ENCODE measurements around the gene TENM4.

Gene TENM4

GRCh38 chr11:79340535-79340934 is 100.3 kb downstream of the TENM4 start:
- DNase-seq, result no peak

- DNase-seq, result no peak
These were observed 103.9 kb downstream of the TENM4 start for GRCh38 chr11:79336797-79337517.

DNA sequence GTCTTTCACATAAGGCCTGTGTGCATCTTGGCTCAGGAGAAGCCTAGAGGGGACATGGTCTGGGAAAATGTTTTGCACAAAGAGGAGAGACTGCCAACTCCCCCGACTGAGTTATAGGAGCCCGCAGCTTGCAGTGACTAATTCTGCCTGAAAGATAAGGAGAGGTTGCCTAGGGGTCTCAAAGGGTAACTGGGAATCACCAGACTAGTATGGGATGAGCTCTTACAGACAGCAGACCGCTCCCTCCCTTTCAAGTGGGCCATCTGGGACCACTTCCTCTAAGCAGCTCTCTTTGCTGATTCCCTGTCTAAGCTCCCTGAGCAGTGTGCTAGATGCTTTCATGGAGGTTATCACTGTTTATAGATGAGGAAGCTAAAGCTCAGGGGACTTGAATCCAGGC is 105.1 kb downstream of the TENM4 start:
- DNase-seq, result peak; percentile 11

DNA sequence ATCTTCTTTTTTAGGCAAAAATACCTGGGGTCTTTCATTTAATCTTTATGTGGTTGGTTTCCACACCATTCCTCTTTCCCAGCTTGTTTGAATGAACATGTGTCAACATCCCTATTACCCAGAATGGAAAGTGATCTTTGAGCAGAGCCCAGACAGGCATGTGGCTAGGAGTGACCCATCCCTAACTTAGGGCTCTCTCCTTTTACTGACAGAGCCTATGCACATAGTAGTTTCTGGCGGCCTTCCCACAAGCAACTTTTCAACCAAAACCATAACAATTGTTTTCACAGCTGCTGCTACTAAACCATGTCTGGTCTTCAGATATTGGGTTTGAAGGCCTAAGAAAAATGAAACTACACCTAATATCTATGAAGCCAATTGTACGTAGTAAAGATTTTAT is 107.5 kb downstream of the TENM4 start:
- no peak for DNase-seq

DNA sequence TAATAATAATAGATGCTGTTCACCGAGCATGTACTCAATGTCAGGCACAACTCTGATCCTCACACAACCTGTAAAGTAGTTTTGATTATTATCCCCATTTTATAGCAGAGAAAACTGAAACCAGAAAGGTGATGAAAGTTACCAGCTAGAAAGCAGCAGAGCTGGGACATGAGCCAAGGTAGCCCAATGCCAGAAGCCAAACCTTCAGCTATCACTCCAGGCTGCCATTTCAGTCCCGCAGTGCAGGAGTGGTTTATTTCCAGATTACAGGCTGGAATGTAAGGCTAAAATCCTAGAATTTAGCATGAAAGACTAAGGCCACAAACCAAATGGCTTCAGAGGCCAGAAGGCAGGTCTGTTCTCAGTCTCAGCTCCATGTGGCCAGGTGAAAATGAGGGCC is 108.8 kb downstream of the TENM4 start:
- no peak for DNase-seq

GRCh38 chr11:79331203-79331901 is 109.5 kb downstream of the TENM4 start:
- DNase-seq, result no peak

DNA sequence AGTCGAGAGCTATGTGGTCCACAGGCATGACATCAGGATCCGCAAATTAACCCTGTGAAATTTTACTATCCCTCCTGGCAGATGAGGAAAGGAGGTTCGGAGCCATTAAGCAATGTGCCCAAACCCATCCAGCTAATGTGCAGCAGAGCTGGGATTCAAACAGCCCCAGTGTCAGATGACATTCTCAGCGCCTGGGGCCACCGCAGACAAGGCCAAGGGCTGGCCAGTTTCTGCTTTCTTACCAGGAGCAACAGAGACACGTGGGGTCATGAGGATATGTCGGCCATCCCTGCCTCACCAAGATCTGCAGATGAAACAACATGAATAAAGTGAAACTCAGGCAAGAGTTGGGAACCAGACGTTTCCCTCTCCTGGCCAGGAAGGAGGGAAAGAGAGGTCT is 110.2 kb downstream of the TENM4 start:
- DNase-seq, result no peak

DNA sequence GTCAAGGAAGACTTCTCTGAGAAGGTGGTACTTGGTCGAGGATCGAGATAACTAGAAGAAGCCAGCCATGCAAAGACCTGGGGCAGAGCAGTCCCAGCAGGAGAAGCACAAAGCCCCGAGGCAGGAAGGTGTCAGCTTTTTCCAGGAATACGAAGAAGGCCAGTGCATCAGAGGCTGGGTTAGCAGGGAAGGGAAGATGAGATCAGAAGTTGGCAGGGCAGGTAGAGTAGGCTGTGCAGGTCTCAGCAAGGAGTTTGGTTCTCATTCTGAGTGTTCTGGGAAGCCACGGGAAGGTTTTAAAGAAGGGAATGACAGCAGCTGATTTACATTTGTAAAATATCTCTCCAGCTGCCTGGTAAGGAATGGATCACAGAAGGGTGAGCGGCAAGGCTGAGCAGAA is 111.3 kb downstream of the TENM4 start:
- no peak for DNase-seq

DNA sequence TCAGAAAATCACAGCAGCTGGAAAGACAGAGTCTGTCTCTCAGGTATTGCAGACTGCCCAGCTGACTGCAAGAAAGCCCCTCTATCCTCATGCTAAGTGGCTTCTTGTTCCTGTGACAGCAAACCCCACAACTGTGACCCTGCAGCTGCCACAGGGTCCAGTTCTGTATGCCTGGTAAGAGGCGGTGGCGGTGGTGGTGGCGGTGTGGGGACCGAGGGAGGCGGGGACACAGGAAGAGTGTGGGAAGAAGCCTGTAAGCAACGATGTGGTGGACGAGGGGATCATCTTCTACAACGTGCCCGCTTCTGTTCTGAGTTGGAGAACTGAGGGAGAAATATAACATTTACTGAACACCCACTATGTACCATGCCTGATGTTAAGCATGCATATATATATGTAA is 112.4 kb downstream of the TENM4 start:
- no peak for DNase-seq

DNA sequence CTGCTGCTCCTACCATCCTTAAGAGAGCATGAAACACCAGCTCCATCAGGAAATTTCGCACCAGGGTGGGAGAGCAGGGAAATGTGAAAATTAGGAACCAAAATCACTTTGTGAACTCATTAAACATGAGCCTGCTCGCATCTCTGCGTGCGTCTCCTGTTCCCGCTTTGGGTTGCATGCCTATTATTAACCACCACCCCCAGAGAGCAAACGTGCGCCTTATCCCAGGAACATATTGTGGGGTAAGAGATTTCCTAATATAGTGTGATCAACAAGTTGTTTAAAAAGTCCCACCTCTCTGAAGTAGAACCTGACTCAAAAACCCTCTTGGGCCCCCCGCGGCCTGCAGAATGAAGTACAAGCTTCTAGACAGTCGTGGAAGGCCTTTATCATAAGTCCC is 115.0 kb downstream of the TENM4 start:
- DNase-seq, result no peak

DNA sequence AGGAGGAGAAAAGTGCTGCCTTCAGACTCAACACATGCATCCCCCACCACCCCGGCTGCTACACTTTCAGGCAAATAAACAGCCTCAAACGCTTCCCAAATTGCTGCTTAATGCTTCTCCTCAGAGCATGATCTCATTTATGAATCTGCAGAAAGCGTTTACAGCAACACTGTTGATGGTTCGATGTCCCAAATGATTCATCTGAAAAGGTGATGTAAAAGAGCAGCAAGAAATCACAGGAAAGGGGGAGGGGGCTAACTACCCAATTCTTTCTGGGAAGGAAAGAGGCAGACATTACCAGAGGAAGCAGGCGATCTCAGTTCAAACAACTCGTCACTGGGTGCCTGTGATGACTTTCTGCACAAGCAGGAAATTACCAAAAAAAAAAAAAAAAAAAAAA is 119.6 kb downstream of the TENM4 start:
- no peak for DNase-seq

GRCh38 chr11:79314906-79315689 is 125.7 kb downstream of the TENM4 start:
- peak; percentile 73 for DNase-seq

DNA sequence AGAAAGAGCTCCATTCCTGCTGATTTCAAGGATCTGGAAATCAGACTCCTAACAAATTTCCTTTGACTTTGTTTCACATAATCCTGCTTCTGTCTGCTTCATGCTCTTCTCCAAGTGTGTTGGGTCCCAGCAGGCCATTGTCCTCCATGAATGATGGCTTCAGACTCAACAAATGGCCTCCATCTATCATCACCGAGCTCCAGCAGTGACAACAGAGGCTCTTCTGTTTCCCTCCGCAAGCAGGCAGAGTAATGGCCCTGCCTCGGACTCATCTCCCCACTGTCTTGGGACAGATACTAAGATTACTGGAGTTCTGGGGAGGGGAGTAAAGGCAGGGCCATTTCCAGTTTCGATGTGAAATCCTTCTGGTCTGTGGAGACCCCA is 127.3 kb downstream of the TENM4 start:
- DNase-seq, result no peak

- peak; percentile 66 for DNase-seq
These were observed 128.0 kb downstream of the TENM4 start for GRCh38 chr11:79312617-79313529.

GRCh38 chr11:79311461-79311860 is 129.4 kb downstream of the TENM4 start:
- DNase-seq, result no peak

DNA sequence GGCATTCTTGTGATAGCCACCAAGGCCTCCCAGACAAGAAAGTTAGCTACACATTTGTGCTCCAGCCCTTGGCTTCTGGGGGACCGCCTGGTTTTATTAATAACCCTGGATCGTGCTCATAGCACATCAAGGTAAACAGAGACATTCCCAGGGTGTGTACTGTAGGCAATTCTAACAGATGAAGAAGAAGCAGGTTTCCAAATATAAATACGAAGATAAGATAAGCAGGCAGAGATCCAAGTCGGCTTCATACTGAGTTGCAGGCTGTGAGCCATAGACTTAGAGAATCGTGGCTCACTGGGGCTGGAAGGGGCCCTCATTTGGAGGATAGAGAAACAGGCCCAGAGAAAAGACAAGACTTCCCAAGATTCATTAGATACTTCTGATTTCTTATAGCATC is 131.4 kb downstream of the TENM4 start:
- no peak for DNase-seq

DNA sequence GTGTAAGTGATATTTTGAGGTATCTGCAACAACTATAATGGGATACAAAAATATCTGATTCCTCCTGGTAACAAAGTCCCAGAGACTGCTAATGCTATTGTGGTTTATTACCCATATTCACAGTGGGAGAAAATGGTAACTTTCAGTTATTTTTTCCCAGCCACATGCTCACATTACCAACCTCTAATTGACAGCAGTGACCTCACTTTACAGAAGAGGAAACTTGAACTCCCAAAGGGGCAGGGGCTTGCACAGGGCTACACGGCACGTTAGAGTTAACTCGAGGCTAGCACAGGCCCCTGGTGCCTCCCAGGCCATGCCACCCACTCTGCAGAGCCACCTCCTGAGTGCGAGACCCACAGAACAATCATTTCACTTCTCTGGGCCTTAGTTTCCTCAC is 132.4 kb downstream of the TENM4 start:
- peak; percentile 35 for DNase-seq

DNA sequence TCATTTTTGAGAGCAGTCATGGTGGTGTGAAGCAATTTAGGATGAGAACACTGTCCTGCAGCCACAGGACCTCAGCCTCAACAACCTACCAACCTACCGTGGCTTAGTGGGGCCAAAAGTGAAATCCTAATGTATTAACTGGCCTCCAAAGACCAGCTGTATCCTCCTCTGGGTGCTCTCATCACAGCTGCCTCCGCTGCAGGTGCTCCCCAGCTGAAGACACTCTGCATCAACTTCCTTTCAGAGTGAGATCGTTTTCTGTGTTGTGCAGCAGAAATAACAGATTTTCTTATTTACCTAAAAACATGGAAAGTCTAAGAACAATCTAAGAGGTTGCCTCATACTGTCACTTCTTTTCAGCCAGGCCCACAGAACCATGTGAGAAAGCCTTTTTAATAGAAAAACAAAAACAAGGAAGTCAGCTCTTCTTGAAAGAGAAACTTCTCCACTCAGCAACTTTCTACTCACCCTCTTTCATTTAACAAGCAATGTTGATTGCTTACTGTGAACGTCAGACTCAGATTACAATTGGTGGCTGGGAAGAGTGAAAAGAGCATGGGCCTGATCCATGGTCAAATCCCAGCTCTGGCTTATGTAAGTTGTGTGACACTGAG is 136.1 kb downstream of the TENM4 start:
- peak; percentile 54 for DNase-seq

- no peak for DNase-seq
These were observed 144.7 kb downstream of the TENM4 start for GRCh38 chr11:79296141-79296540.

DNA sequence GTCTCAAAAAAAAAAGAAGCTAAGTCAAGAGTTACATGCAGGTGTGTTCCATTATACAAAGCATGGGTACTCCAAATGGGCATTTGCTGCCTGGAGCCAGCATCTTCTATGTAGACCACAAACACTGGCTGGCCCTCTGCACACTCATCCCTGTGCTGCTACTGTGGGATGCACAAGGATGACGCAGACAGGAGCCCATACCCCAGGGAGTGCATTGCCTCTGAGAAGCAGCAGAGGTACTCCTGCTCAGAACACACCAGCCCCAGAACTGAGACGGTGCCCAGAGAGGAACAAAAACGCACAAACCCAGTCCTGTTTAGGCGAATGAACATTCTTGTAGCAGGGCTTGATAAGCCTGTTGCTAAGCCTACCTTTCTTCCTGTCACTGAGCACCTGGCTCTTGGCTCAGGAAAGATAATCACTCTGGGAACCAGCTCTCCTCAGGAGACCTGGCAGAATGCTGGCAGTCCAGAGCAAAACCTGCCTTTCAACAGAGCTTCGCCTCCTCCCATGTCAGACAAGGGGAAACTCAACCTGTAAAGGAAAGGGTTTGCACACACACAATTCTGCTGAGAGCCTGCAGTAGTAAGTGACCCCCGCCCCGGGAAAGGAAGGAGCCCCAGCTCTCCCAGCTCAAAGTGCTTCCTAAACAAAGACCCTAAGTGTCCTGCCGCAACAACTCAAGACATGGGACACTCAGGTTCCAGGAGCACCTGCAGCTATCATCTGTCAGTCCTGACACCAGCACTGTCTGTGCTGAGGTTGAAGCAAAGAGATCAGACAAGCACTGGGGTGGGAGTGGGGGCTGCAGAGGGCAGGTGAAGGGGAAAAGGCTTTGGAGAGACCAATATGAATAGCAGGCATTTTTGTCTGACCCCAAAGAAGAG is 145.7 kb downstream of the TENM4 start:
- no peak for DNase-seq

GRCh38 chr11:79291948-79292347 is 148.9 kb downstream of the TENM4 start:
- peak; percentile 69 for DNase-seq
